ENCODE results near the gene DCAF7. TPM values are rescaled to one million over a fixed set of nuclear protein-coding genes. Genes with fewer than 3 reads are reported as not detected.

Gene DCAF7
- total RNA-seq, 4 donors from 2014 or later, result 17.9 to 32.8 (median 23.9) TPM

GRCh38 chr17:63563339-63563738, 13.1 kb downstream of the DCAF7 start:
- TF ChIP-seq CTCF (IDR thresholded peaks at IDR 0.05; ENCODE audit: low read depth), result no peak

- no peak for TF ChIP-seq CTCF (IDR thresholded peaks at IDR 0.05; ENCODE audit: low read depth)
These were observed 14.3 kb downstream of the DCAF7 start for GRCh38 chr17:63564562-63564961.

- no peak for TF ChIP-seq CTCF (IDR thresholded peaks at IDR 0.05; ENCODE audit: low read depth)
These were observed 17.0 kb downstream of the DCAF7 start for GRCh38 chr17:63567229-63567628.

GRCh38 chr17:63568563-63568962, 18.3 kb downstream of the DCAF7 start:
- no peak for TF ChIP-seq CTCF (IDR thresholded peaks at IDR 0.05; ENCODE audit: low read depth)

- no peak for TF ChIP-seq CTCF (IDR thresholded peaks at IDR 0.05; ENCODE audit: low read depth)
These were observed 21.5 kb downstream of the DCAF7 start for GRCh38 chr17:63571632-63572310.

DNA sequence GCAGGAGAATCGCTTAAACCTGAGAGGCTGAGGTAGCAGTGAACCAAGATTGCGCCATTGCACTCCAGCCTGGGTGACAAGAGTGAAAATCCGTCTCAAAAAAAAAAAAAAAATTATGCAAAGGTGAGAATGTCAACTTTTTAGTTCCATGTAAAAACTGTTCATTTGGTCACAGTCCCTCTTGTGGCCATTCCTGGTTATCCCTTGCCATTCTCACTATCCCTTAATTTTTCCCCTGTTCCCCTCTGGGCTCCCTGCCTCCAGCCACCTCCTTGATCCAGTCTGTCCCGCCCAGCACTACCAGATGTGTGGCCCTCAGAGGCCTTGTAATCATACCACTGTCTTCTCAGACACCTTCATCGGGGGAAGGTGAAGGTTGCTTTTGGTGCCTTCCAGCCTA, 23.4 kb downstream of the DCAF7 start:
- no peak for TF ChIP-seq CTCF (IDR thresholded peaks at IDR 0.05; ENCODE audit: low read depth)

DNA sequence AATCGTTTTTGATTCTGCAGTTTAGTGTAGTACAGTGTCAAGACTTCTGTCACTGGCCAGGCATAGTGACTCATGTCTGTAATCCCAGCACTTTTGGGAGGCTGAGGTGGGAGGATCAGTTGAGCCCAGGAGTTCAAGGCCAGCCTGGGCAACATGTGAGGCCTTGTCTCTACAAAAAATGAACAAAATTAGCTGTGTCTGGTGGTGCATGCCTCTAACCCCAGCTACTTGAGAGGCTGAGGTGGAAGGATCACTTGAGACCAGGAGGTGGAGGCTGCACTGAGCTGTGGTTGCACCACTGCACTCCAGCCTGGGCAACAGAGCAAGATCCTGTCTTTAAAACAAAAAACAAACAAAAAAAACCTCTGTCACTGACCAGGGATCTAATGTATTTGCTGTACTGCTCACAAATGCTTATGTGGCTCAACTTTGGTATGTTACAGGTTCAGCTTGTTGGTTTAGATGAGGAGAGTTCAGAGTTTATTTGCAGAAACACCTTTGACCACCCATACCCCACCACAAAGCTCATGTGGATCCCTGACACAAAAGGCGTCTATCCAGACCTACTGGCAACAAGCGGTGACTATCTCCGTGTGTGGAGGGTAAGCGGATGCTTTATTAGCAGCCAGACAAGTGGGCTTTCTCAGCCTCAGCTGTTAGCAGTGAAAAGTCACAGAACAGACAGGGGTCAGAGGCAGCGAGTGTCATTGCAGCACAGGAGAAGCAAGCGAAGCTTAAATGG, 27.9 kb downstream of the DCAF7 start:
- no peak for TF ChIP-seq CTCF (IDR thresholded peaks at IDR 0.05; ENCODE audit: low read depth)
